HG03039 (cell line): ENCODE data around the gene PTPRS.
"Not testable (repeated sequence)": the region's sequence is repeated elsewhere in the genome, so short reads cannot be mapped to it uniquely, and the experiment has no call there.

ENCODE experiments used
- ATAC-seq: cut with Tn5 transposase; IDR thresholded peaks from one replicate; pipeline ENCODE4 v1.9.1; 2021; ENCODE audit warnings: mild to moderate bottlenecking, moderate library complexity; ENCODE audit not compliant: unreplicated experiment

The PTPRS gene

GRCh38 chr19:5334366-5334739, 6.3 kb downstream of the PTPRS start:
- no peak for ATAC-seq

- no peak for ATAC-seq
Observed at GRCh38 chr19:5333581-5334365, 6.8 kb downstream of the PTPRS start.

- no peak for ATAC-seq
Observed at GRCh38 chr19:5332501-5332900, 8.1 kb downstream of the PTPRS start.

GRCh38 chr19:5331790-5332189, 8.8 kb downstream of the PTPRS start:
- no peak for ATAC-seq

- ATAC-seq, result no peak
Observed at GRCh38 chr19:5330307-5330720, 10.3 kb downstream of the PTPRS start.

GRCh38 chr19:5329141-5329540, 11.5 kb downstream of the PTPRS start:
- no peak for ATAC-seq

GRCh38 chr19:5328407-5328806, 12.2 kb downstream of the PTPRS start:
- not testable (repeated sequence) for ATAC-seq

GRCh38 chr19:5326986-5327623, 13.5 kb downstream of the PTPRS start:
- ATAC-seq, result no peak

GRCh38 chr19:5326545-5326944, 14.1 kb downstream of the PTPRS start:
- no peak for ATAC-seq

GRCh38 chr19:5324947-5325346, 15.7 kb downstream of the PTPRS start:
- no peak for ATAC-seq

GRCh38 chr19:5323475-5323811, 17.2 kb downstream of the PTPRS start:
- no peak for ATAC-seq

- ATAC-seq, result peak; percentile 71
Observed at GRCh38 chr19:5321851-5322681, 18.5 kb downstream of the PTPRS start.

- ATAC-seq, result no peak
Observed at GRCh38 chr19:5321066-5321642, 19.5 kb downstream of the PTPRS start.

GRCh38 chr19:5319516-5319915, 21.1 kb downstream of the PTPRS start:
- ATAC-seq, result no peak

- no peak for ATAC-seq
Observed at GRCh38 chr19:5318306-5318705, 22.3 kb downstream of the PTPRS start.

- ATAC-seq, result no peak
Observed at GRCh38 chr19:5317321-5317720, 23.3 kb downstream of the PTPRS start.

GRCh38 chr19:5316138-5316537, 24.5 kb downstream of the PTPRS start:
- ATAC-seq, result no peak

- ATAC-seq, result no peak
Observed at GRCh38 chr19:5314907-5315298, 25.7 kb downstream of the PTPRS start.

- ATAC-seq, result no peak
Observed at GRCh38 chr19:5314012-5314906, 26.4 kb downstream of the PTPRS start.

- ATAC-seq, result no peak
Observed at GRCh38 chr19:5313307-5313706, 27.3 kb downstream of the PTPRS start.
